GM12891 (cell line): Measurements from ENCODE around the gene YBX2.

ENCODE experiments used
- POLR2A ChIP-seq: IDR thresholded peaks from 2 replicates; pipeline ENCODE4 v1.6.1; 2011; ENCODE audit warnings: low read depth, low read length, control low read depth
- POLR2AphosphoS5 ChIP-seq: IDR thresholded peaks from 2 replicates; pipeline ENCODE4 v1.6.1; 2011; ENCODE audit warnings: low read depth, low read length, control low read depth
- POU2F2 ChIP-seq: IDR thresholded peaks from 2 replicates; pipeline ENCODE4 v1.6.1; 2011; ENCODE audit warnings: low read depth, mild to moderate bottlenecking, control low read depth, low read length, moderate library complexity
- TAF1 ChIP-seq: IDR thresholded peaks from 2 replicates; pipeline ENCODE4 v1.6.1; 2011; ENCODE audit warnings: low read depth, low read length, control low read depth

- TF ChIP-seq POLR2A (no peak), TAF1 (no peak), POLR2AphosphoS5 (no peak), POU2F2 (no peak)
Observed at GRCh38 chr17:7332111-7332510, 37.7 kb upstream of the YBX2 start.
